GM12864 (cell line): ENCODE data around the gene HBP1.

Experiments used
- DNase-seq: peaks from one replicate; pipeline ENCODE4 v3.0.0-alpha.2; 2011; ENCODE audit warnings: low read depth
- H3K4me3 ChIP-seq: 2 replicates; pipeline ENCODE4 v1.5.1; 2011; ENCODE audit warnings: mild to moderate bottlenecking, low read depth, low read length, control low read depth
- CTCF ChIP-seq: IDR thresholded peaks from 2 replicates; pipeline ENCODE4 v1.5.1; 2011; ENCODE audit warnings: low read depth, mild to moderate bottlenecking, moderate library complexity, low read length, control low read depth, inconsistent platforms; ENCODE audit errors: missing control alignments

The HBP1 gene

GRCh38 chr7:107201795-107202450, 33.1 kb downstream of the HBP1 start:
- DNase-seq = no peak
- no peak overlapping the region for H3K4me3 ChIP-seq
- TF ChIP-seq CTCF = peak; percentile 48

- DNase-seq = no peak
- TF ChIP-seq CTCF = no peak
- no peak overlapping the region for H3K4me3 ChIP-seq
These were observed 34.8 kb downstream of the HBP1 start for GRCh38 chr7:107203607-107204006.

GRCh38 chr7:107206136-107206535, 37.3 kb downstream of the HBP1 start:
- no peak for DNase-seq
- no peak for TF ChIP-seq CTCF
- H3K4me3 ChIP-seq = no peak overlapping the region

GRCh38 chr7:107206706-107207105, 37.9 kb downstream of the HBP1 start:
- DNase-seq = no peak
- no peak overlapping the region for H3K4me3 ChIP-seq
- no peak for TF ChIP-seq CTCF

GRCh38 chr7:107207459-107207858, 38.7 kb downstream of the HBP1 start:
- DNase-seq = no peak
- no peak for TF ChIP-seq CTCF
- no peak overlapping the region for H3K4me3 ChIP-seq

- H3K4me3 ChIP-seq = no peak overlapping the region
- no peak for DNase-seq
- no peak for TF ChIP-seq CTCF
These were observed 39.3 kb downstream of the HBP1 start for GRCh38 chr7:107208024-107208521.

- no peak overlapping the region for H3K4me3 ChIP-seq
- no peak for TF ChIP-seq CTCF
- DNase-seq = no peak
These were observed 39.8 kb downstream of the HBP1 start for GRCh38 chr7:107208563-107208962.
